IMR-90 (cell line): ENCODE measurements around the gene ZNF248. TPM values are rescaled to one million over a fixed set of nuclear protein-coding genes. Genes with fewer than 3 reads are reported as not detected.

Experiments
- ATAC-seq: fragments of 200-7000 bp; cut with Tn5 transposase; 2 replicates; pipeline ENCODE4 v1.9.1; 2020; ENCODE audit warnings: low read depth, mild to moderate bottlenecking, moderate library complexity
- BruUV-seq: library from RNA; stranded (reverse); fragments of 400-500 nt; replicated peaks from 2 replicates; lab custom pipeline; 2021; lab: Mats Ljungman, UMichigan
- CTCF ChIA-PET: fragments of 300-600 bp; formaldehyde crosslinking; extraction: SDS; loops from one replicate; lab custom pipeline; 2021; ENCODE audit warnings: antibody characterized with exemption; lab: Yijun Ruan, JAX
- POLR2A ChIA-PET: fragments of 300-600 bp; sonication (Branson Sonifier 250); formaldehyde crosslinking; loops from one replicate; lab custom pipeline; 2022; ENCODE audit warnings: antibody characterized with exemption; ENCODE audit not compliant: unreplicated experiment; lab: Charles Lee
- DNase-seq: peaks from one replicate; pipeline ENCODE4 v3.0.0; 2013
- H2AFZ ChIP-seq: replicated peaks from 2 replicates; pipeline ENCODE3; 2013; ENCODE audit warnings: low read length, mild to moderate bottlenecking; ENCODE audit not compliant: poor library complexity
- H2AK5ac ChIP-seq: 2 replicates; pipeline ENCODE4 v1.6.1; 2013; ENCODE audit warnings: low read depth, low read length, inconsistent platforms
- H2AK9ac ChIP-seq: replicated peaks from 2 replicates; pipeline ENCODE3; 2013; ENCODE audit warnings: mild to moderate bottlenecking, low read depth, low read length, moderate library complexity; ENCODE audit not compliant: poor library complexity
- H2BK120ac ChIP-seq: 2 replicates; pipeline ENCODE4 v1.6.1; 2013; ENCODE audit warnings: low read depth, low read length, inconsistent platforms
- H2BK15ac ChIP-seq: 3 replicates; pipeline ENCODE4 v1.6.1; 2013; ENCODE audit warnings: low read depth, low read length, inconsistent platforms
- H2BK20ac ChIP-seq: 2 replicates; pipeline ENCODE4 v1.6.1; 2013; ENCODE audit warnings: low read depth, mild to moderate bottlenecking, inconsistent platforms, low read length, moderate library complexity
- H2BK5ac ChIP-seq: 2 replicates; pipeline ENCODE4 v1.6.1; 2013; ENCODE audit warnings: mild to moderate bottlenecking, low read depth, low read length, inconsistent platforms; ENCODE audit not compliant: poor library complexity, severe bottlenecking
- H3K14ac ChIP-seq: replicated peaks from 2 replicates; pipeline ENCODE4 v1.6.1; 2013; ENCODE audit warnings: low read depth, low read length, inconsistent platforms
- H3K18ac ChIP-seq: 2 replicates; pipeline ENCODE4 v1.6.1; 2013; ENCODE audit warnings: low read depth, low read length, control low read depth
- H3K23ac ChIP-seq: 2 replicates; pipeline ENCODE4 v1.6.1; 2013; ENCODE audit warnings: low read depth, low read length, inconsistent platforms
- H3K27ac ChIP-seq: 2 replicates; pipeline ENCODE4 v1.5.1; 2013; ENCODE audit warnings: mild to moderate bottlenecking, control low read depth, low read length; ENCODE audit not compliant: insufficient read depth
- H3K27me3 ChIP-seq: 2 replicates; pipeline ENCODE4 v1.6.1; 2013; ENCODE audit warnings: low read length; ENCODE audit not compliant: control insufficient read depth, insufficient read depth
- H3K36me3 ChIP-seq: 2 replicates; pipeline ENCODE4 v1.6.1; 2013; ENCODE audit warnings: low read length, mixed read lengths; ENCODE audit not compliant: control insufficient read depth, insufficient read depth
- H3K4ac ChIP-seq: 2 replicates; pipeline ENCODE4 v1.6.1; 2013; ENCODE audit warnings: low read depth, low read length, inconsistent platforms
- H3K4me1 ChIP-seq: 2 replicates; pipeline ENCODE4 v1.6.1; 2013; ENCODE audit warnings: low read length, mixed read lengths; ENCODE audit not compliant: control insufficient read depth, insufficient read depth
- H3K4me2 ChIP-seq: 2 replicates; pipeline ENCODE4 v1.6.1; 2013; ENCODE audit warnings: low read depth, mild to moderate bottlenecking, control low read depth, low read length, moderate library complexity
- H3K4me3 ChIP-seq: 2 replicates; pipeline ENCODE4 v1.5.1; 2013; ENCODE audit warnings: low read depth, mild to moderate bottlenecking, control low read depth, low read length, moderate library complexity; ENCODE audit not compliant: insufficient read depth
- H3K56ac ChIP-seq: 2 replicates; pipeline ENCODE4 v1.6.1; 2013; ENCODE audit warnings: low read length, inconsistent platforms; ENCODE audit not compliant: insufficient read depth; ENCODE audit errors: extremely low read depth
- H3K79me1 ChIP-seq, 2 experiments: 2 replicates each; pipeline ENCODE4 v1.6.1; 2013; ENCODE audit warnings: low read length in 2 of 2, inconsistent platforms in 1 of 2, low read depth in 1 of 2
- H3K9ac ChIP-seq: 2 replicates; pipeline ENCODE4 v1.6.1; 2013; ENCODE audit warnings: low read depth, low read length, control low read depth
- H3K9me1 ChIP-seq: 2 replicates; pipeline ENCODE4 v1.6.1; 2013; ENCODE audit warnings: low read length, inconsistent platforms; ENCODE audit not compliant: insufficient read depth
- H3K9me3 ChIP-seq: 2 replicates; pipeline ENCODE4 v1.6.1; 2013; ENCODE audit warnings: low read length; ENCODE audit not compliant: control insufficient read depth, insufficient read depth
- H4K20me1 ChIP-seq: 2 replicates; pipeline ENCODE4 v1.6.1; 2013; ENCODE audit warnings: low read length, inconsistent platforms; ENCODE audit not compliant: insufficient read depth
- H4K5ac ChIP-seq: 2 replicates; pipeline ENCODE4 v1.6.1; 2013; ENCODE audit warnings: mild to moderate bottlenecking, low read depth, low read length, control low read depth
- H4K8ac ChIP-seq, 2 experiments: 2 replicates each; pipeline ENCODE4 v1.6.1; 2013; ENCODE audit warnings: low read depth in 2 of 2, low read length in 2 of 2, control low read depth in 1 of 2, inconsistent platforms in 1 of 2
- H4K91ac ChIP-seq: 2 replicates; pipeline ENCODE4 v1.6.1; 2013; ENCODE audit warnings: low read depth, low read length, inconsistent platforms; ENCODE audit not compliant: insufficient read depth
- CHD1 ChIP-seq: IDR thresholded peaks from 2 replicates; pipeline ENCODE4 v1.6.1; 2012; ENCODE audit warnings: low read depth, low read length, improper control_type of control experiment
- MXI1 ChIP-seq: IDR thresholded peaks from 2 replicates; pipeline ENCODE4 v1.6.1; 2012; ENCODE audit warnings: low read depth, mild to moderate bottlenecking, low read length, moderate library complexity, borderline replicate concordance
- POLR2A ChIP-seq: IDR thresholded peaks from 2 replicates; pipeline ENCODE4 v1.6.1; 2012; ENCODE audit warnings: mild to moderate bottlenecking, low read depth, low read length
- SMC3 ChIP-seq: fragments of 150-350 bp; IDR thresholded peaks from 2 replicates; pipeline ENCODE4 v1.6.1; 2016; ENCODE audit warnings: low read depth, mild to moderate bottlenecking, antibody characterized with exemption, low read length, moderate library complexity
- dilution Hi-C: fragments of 300-500 bp; cut with HindIII; formaldehyde crosslinking; loops from one replicate; pipeline ENCODE4 v1.14.3; 2018; ENCODE audit warnings: low sequenced_read_pairs; ENCODE audit not compliant: unreplicated experiment
- in situ Hi-C: fragments of 300-500 bp; cut with MboI; formaldehyde crosslinking; loops from 3 replicates; pipeline ENCODE4 v1.14.3; 2019; ENCODE audit warnings: low sequenced_read_pairs, inconsistent platforms, mixed read lengths
- intact Hi-C: fragments of 100-400 bp; cut with micrococcal nuclease; formaldehyde crosslinking; loops from 2 replicates; pipeline ENCODE4 v1.10.0; 2022
- polyA plus RNA-seq, 3 experiments: library from polyadenylated mRNA; depleted of rRNA; stranded (reverse); fragments of >200 nt; gene quantifications; 2 replicates each; pipeline ENCODE4 v1.2.3, GENCODE V29; 2012; ENCODE audit warnings: low replicate concordance in 1 of 3
- total RNA-seq: library from RNA; depleted of rRNA; stranded (reverse); fragments of >200 nt; gene quantifications from 2 replicates; pipeline ENCODE4 v1.2.3, GENCODE V29; 2012

Gene ZNF248
- total and polyA plus RNA-seq, 2 of the 4 experiments (the other 2 are of a cell fraction): 5.1 to 5.7 TPM

- H4K91ac ChIP-seq: no peak overlapping the region
- no peak overlapping the region for H3K4ac ChIP-seq
- no TSS peak for BruUV-seq
- ChIA-PET CTCF (no interaction called here), POLR2A (no interaction called here)
- H3K27ac ChIP-seq: no peak overlapping the region
- H3K79me1 ChIP-seq: no peaks in the 10 kb centered on the region
- H3K18ac ChIP-seq: no peak overlapping the region
- no peak overlapping the region for H3K4me2 ChIP-seq
- no peak overlapping the region for H2BK5ac ChIP-seq
- no peak overlapping the region for H2AK9ac ChIP-seq
- no peak overlapping the region for H2AK5ac ChIP-seq
- no peaks in the 10 kb centered on the region for H4K20me1 ChIP-seq
- intact Hi-C loops: no loop called here
- peaks cover 17% of the 10 kb centered on the region for H3K9me3 ChIP-seq
- no peak overlapping the region for H3K4me3 ChIP-seq
- H2BK120ac ChIP-seq: no peak overlapping the region
- no peak for DNase-seq
- H3K56ac ChIP-seq: no peak overlapping the region
- H3K9ac ChIP-seq: no peak overlapping the region
- no peak overlapping the region for H2BK20ac ChIP-seq
- H2BK15ac ChIP-seq: no peak overlapping the region
- no peaks in the 10 kb centered on the region for H3K27me3 ChIP-seq
- dilution Hi-C loops: no loop called here
- no peak for TF ChIP-seq SMC3
- no peak for TF ChIP-seq CHD1
- no peak for TF ChIP-seq POLR2A
- no peak for TF ChIP-seq MXI1
- H4K5ac ChIP-seq: no peak overlapping the region
- ATAC-seq: no peak
- in situ Hi-C loops: no loop called here
- no peak overlapping the region for H2AFZ ChIP-seq
- no peaks in the 10 kb centered on the region for H3K36me3 ChIP-seq
- H3K14ac ChIP-seq: no peak overlapping the region
- H3K4me1 ChIP-seq: no peaks in the 10 kb centered on the region
- no peak overlapping the region for H3K23ac ChIP-seq
- no peaks in the 10 kb centered on the region for H3K9me1 ChIP-seq
- no peak overlapping the region for H4K8ac ChIP-seq
These were observed 99.3 kb downstream of the ZNF248 start for GRCh38 chr10:37758074-37758473.
